Measurements from ENCODE around the gene ZNF280C.
A peak's percentile ranks its signal among the peaks of the same experiment; 100 is the strongest.

Gene ZNF280C

DNA sequence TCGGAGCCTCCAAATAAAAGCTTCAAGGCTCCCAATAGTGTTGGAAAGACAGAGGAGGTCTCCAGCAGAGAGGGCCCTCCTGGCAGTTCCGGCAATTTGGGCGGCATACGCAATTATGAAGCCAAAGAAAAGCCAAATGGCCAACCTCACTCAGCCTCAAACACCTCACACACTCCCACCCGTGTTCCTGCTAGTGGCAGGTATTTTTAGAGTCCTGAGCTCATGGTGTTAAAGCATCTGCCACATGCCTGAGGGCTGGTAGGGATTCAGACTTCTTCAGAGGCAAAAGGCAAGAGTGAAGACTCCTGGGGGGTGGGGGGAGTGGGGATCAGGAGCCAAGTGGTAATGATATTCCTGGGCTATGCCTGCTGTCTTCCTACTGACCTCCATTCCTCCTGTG is 89.5 kb downstream of the ZNF280C start:
- DNase-seq (ENCODE audit: low read depth in 2 of 2): no peak

GRCh38 chrX:130176942-130177341 is 91.8 kb downstream of the ZNF280C start:
- no peak for DNase-seq (ENCODE audit: low read depth in 2 of 2)

GRCh38 chrX:130176354-130176776 is 92.3 kb downstream of the ZNF280C start:
- DNase-seq (ENCODE audit: low read depth in 2 of 2): no peak

- no peak for DNase-seq (ENCODE audit: low read depth in 2 of 2)
Observed at GRCh38 chrX:130174937-130175336, 93.8 kb downstream of the ZNF280C start.

- DNase-seq (ENCODE audit: low read depth in 2 of 2): no peak
Observed at GRCh38 chrX:130174045-130174704, 94.5 kb downstream of the ZNF280C start.

DNA sequence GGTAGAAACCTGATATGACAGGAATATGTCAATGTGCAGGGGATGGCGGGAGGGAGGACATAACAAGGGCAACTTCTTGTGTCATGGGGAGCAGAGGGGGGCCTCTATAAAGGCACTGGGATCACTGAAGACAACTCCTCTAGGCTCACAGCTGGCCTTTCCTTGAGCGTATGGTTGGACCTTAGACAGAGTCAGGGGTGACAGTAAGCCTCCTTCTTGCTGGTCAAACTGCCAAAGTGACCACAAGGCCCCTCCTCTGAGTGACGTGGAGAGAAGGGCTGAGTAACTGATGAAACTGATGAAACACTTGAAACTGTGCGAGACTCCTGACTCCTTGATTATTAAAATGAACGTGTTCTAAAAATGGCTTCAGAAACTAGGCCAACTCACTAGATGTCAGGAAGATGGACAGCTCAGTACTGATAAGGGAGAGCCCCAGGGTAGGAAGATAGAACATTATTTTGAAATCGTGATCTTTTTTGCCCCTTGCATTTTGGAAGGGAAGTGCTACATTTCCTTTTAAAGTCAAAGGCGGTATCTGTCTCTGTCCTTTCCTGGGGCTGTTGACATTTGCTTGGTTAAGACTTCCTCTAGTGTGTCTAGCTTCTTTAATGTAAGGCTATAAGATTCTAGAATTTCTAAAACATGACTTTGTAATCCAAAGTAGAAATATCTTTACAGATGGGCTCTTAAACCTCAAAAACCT is 95.4 kb downstream of the ZNF280C start:
- DNase-seq (ENCODE audit: low read depth in 2 of 2): peak in 1 of 2 experiments; percentile 30

- peak in 1 of 2 experiments; percentile 2 for DNase-seq (ENCODE audit: low read depth in 2 of 2)
Observed at GRCh38 chrX:130172127-130172845, 96.4 kb downstream of the ZNF280C start.

DNA sequence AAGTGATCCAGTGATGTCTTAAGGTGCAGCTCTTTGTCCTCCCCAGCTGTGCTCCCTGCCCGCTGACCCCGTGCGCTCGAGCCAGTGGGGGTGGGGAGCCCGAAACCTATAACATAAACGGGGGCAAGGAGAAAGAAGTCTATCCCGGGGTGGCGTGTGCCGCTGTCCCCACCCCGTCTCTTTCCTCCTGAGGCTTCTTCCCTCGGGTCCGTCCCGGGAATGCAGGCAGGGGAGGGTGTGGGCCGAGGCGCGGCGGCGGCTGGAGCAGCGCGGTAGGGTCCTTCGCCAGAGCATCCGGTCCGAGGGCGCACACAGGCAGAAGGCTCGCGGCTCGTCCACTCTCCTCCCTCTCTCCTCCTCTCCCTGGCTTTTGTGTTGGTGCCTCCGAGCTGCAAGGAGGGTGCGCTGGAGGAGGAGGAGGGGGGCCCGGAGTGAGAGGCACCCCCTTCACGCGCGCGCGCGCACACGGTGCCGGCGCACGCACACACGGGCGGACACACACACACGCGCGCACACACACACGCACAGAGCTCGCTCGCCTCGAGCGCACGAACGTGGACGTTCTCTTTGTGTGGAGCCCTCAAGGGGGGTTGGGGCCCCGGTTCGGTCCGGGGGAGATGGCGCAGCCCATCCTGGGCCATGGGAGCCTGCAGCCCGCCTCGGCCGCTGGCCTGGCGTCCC is 97.1 kb downstream of the ZNF280C start, which contains the start of gene RAB33A:
Gene RAB33A, plus strand, starts transcription at position 517 of the 681 bp plus-strand sequence. Its CDS starts 101 bp downstream, at position 618.
- peak in 1 of 2 experiments; percentile 1 for DNase-seq (ENCODE audit: low read depth in 2 of 2)

GRCh38 chrX:130170752-130171445 is 97.8 kb downstream of the ZNF280C start:
- peak in 1 of 2 experiments; percentile 52 for DNase-seq (ENCODE audit: low read depth in 2 of 2)

DNA sequence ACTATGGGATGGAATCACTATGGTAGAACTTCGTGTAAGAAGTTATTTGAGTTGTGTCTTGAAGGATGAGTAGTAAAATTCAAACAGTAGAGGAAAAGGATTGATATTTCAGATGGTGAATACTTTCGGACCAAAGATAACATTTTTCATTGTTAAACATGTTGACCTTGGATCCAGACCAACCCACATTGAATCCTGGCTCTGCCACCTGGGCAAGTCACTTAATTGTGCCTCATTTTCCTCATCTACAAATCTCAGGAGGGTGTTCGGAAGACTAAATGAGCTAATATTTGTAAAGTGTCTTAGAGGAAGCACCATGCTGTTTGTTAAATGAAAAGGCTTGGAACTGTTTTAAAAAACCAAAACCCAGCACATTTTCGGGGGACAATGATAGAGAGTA is 101.7 kb downstream of the ZNF280C start:
- DNase-seq (ENCODE audit: low read depth in 2 of 2): no peak

DNA sequence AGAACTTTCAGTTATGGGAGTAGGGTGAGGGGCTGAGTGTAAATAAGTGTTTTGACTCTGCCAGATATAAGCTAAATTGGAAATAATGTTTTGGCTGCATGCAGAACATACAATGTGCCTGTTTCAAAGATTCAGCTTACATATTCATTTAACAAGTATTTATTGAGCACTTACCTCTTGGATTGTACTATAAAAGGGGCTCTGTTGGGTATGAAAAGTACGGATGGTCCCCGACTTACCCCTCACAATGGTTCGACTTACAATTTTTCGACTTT is 102.3 kb downstream of the ZNF280C start:
- DNase-seq (ENCODE audit: low read depth in 2 of 2): no peak

GRCh38 chrX:130165703-130166502 is 102.8 kb downstream of the ZNF280C start, which contains the start of gene AIFM1:
Gene AIFM1 (minus strand): TSS chrX:130165841. CDS start chrX:130165656, 185 bp downstream.
- DNase-seq (ENCODE audit: low read depth in 2 of 2): peak; percentile 70 to 79

GRCh38 chrX:130165181-130165702 is 103.5 kb downstream of the ZNF280C start:
- DNase-seq (ENCODE audit: low read depth in 2 of 2): peak in 1 of 2 experiments; percentile 15

DNA sequence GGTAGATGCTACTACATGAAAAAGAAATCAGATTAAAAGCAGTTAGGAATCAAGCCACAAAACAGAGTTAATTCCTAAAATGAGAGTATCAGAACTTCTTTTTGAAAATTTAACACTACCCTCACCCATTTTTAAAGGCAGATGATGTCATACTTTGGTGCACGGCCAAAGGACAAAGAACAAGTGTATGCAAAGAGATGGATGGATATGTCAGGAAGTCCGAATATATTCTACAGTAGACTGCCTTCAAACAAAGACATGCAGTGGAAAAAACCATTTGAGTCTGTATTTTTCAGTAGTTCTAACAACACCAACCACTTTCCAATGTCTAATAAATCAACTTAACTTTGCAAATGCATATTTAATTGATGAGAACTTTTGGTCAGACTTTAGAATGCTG is 105.3 kb downstream of the ZNF280C start:
- no peak for DNase-seq (ENCODE audit: low read depth in 2 of 2)

- no peak for DNase-seq (ENCODE audit: low read depth in 2 of 2)
Observed at GRCh38 chrX:130162094-130162735, 106.5 kb downstream of the ZNF280C start.

DNA sequence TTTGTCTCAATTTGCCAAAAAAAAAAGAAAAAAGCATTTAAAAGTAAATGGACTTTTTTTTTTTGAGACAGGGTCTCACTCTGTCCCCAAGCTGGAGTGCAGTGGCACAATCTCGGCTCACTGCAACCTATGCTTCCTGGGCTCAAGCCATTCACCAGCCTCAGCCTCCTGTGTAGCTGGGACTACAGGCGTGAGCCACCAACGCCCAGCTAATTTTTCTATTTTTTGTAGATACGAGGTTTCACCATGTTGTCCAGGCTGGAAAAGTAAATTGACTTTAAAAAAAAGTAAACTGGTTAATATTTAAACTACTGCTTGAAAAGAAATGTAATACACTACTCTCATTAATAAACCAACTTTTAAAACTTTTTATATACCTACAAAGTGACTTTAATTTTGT is 108.9 kb downstream of the ZNF280C start:
- DNase-seq (ENCODE audit: low read depth in 2 of 2): no peak

GRCh38 chrX:130158311-130158710 is 110.4 kb downstream of the ZNF280C start:
- no peak for DNase-seq (ENCODE audit: low read depth in 2 of 2)

DNA sequence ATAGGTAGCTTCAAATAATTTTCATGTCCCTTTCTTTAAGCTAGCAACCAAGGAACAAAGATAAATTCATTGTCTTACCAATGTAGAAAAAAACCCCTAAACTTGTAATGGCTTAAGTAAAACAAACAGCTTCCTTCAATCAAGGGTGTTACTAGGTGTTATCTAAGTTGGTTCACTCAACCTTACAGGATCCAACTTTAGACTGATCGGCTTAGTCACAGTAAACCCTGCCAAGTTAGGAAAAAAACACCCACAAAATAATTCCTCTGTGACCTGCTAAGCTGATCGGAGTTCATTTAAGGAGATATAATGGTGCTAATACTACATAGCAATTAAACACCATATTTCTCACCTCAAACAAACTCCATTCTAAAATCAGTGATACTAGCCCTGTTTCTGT is 113.1 kb downstream of the ZNF280C start:
- no peak for DNase-seq (ENCODE audit: low read depth in 2 of 2)

All from stimulated activated CD4-positive, alpha-beta T cell treated with anti-CD3 and anti-CD28 coated beads, Interleukin-12 subunit alpha, Interleukin-12 subunit beta, amount 100 ng/mL, for 24 hours (primary cell).